HEK293 (cell line): ENCODE data around the gene RINL.

Experiments
- CTCF ChIA-PET: fragments of 350-600 bp; formaldehyde crosslinking; extraction: SDS; loops from one replicate; lab custom pipeline; 2021; ENCODE audit warnings: antibody characterized with exemption; lab: Yijun Ruan, JAX
- POLR2A ChIA-PET: fragments of 300-600 bp; formaldehyde crosslinking; extraction: SDS; loops from one replicate; lab custom pipeline; 2020; ENCODE audit warnings: antibody characterized with exemption, inconsistent platforms; lab: Yijun Ruan, JAX
- H3K27ac ChIP-seq: fragments of 200-500 bp; sonication (Bioruptor generic); 2 replicates; pipeline ENCODE4 v1.5.1; 2014; ENCODE audit warnings: low read depth, low read length, control low read depth, inconsistent platforms; ENCODE audit errors: extremely low read depth
- H3K36me3 ChIP-seq, 2 experiments: fragments of 200-500 bp in 1 of 2; sonication (Bioruptor generic) in 1 of 2; 1 replicate in 1 of 2; 2 replicates in 1 of 2; pipeline ENCODE4 v1.5.1; 2014 to 2017; ENCODE audit warnings: inconsistent platforms in 2 of 2, low read length in 2 of 2; ENCODE audit not compliant: control insufficient read depth in 2 of 2, insufficient read depth in 1 of 2
- H3K4me1 ChIP-seq: fragments of 200-500 bp; sonication (Bioruptor generic); 2 replicates; pipeline ENCODE4 v1.5.1; 2014; ENCODE audit warnings: mild to moderate bottlenecking, low read length, inconsistent platforms; ENCODE audit not compliant: control insufficient read depth, insufficient read depth
- H3K4me3 ChIP-seq: 2 replicates; pipeline ENCODE4 v1.5.1; 2011; ENCODE audit warnings: low read depth, mild to moderate bottlenecking, control low read depth, low read length, moderate library complexity
- H3K9me3 ChIP-seq: fragments of 200-500 bp; sonication (Bioruptor generic); 2 replicates; pipeline ENCODE4 v1.5.1; 2014; ENCODE audit warnings: low read depth, low read length, inconsistent platforms; ENCODE audit not compliant: control insufficient read depth, insufficient read depth
- GLIS2 ChIP-seq: fragments of 450-650 bp; formaldehyde crosslinking; IDR thresholded peaks from 2 replicates; pipeline ENCODE4 v1.5.1; 2016; ENCODE audit warnings: missing biosample characterization, missing genetic modification characterization
- SCRT2 ChIP-seq: fragments of 450-650 bp; formaldehyde crosslinking; IDR thresholded peaks from 2 replicates; pipeline ENCODE4 v1.5.1; 2016; ENCODE audit warnings: missing biosample characterization, missing genetic modification characterization
- ZNF548 ChIP-seq: fragments of 450-650 bp; formaldehyde crosslinking; IDR thresholded peaks from 2 replicates; pipeline ENCODE4 v1.5.1; 2016; ENCODE audit warnings: missing biosample characterization, missing genetic modification characterization
- TF ChIP-seq, protein P1 (sequence below): fragments of 450-650 bp; formaldehyde crosslinking; conservative IDR thresholded peaks from 2 replicates; pipeline ENCODE4 v1.5.1; 2016; ENCODE audit warnings: low read depth, missing biosample characterization, missing genetic modification characterization
- TF ChIP-seq, protein P2 (sequence below): fragments of 450-650 bp; formaldehyde crosslinking; IDR thresholded peaks from 2 replicates; pipeline ENCODE4 v1.5.1; 2016; ENCODE audit warnings: missing biosample characterization, missing genetic modification characterization
- TF ChIP-seq, protein P3 (sequence below): fragments of 450-650 bp; formaldehyde crosslinking; IDR thresholded peaks from 2 replicates; pipeline ENCODE4 v1.5.1; 2016; ENCODE audit warnings: missing biosample characterization, missing genetic modification characterization
- TF ChIP-seq, protein P4 (sequence below): fragments of 450-650 bp; formaldehyde crosslinking; IDR thresholded peaks from 2 replicates; pipeline ENCODE4 v1.5.1; 2016; ENCODE audit warnings: missing biosample characterization, missing genetic modification characterization
- TF ChIP-seq, protein P5 (sequence below): fragments of 450-650 bp; formaldehyde crosslinking; IDR thresholded peaks from 2 replicates; pipeline ENCODE4 v1.5.1; 2016; ENCODE audit warnings: missing biosample characterization, missing genetic modification characterization

The RINL gene

DNA sequence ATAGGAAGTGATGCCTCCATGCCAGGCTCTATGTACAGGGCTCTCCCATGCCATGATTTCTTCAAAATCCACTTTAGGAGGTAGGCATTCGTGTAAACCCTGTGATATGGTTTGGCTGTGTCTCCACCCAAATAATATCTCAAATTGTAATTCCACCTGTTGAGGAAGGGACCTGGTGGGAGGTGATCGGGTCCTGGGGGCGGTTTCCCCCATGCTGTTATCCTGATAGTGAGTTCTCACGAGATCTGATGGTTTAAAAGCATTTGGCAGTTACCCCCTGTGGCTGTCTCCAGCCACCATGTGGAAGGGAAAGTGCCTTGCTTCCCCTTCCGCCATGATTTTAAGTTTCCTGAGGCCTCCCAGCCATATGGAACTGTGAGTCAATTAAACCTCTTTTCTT lies 44.4 kb upstream of the RINL start:
- POLR2A ChIA-PET = no interaction called here
- TF ChIP-seq ZNF548 (no peak), SCRT2 (peak; percentile 84)
- TF ChIP-seq, protein P1, sequence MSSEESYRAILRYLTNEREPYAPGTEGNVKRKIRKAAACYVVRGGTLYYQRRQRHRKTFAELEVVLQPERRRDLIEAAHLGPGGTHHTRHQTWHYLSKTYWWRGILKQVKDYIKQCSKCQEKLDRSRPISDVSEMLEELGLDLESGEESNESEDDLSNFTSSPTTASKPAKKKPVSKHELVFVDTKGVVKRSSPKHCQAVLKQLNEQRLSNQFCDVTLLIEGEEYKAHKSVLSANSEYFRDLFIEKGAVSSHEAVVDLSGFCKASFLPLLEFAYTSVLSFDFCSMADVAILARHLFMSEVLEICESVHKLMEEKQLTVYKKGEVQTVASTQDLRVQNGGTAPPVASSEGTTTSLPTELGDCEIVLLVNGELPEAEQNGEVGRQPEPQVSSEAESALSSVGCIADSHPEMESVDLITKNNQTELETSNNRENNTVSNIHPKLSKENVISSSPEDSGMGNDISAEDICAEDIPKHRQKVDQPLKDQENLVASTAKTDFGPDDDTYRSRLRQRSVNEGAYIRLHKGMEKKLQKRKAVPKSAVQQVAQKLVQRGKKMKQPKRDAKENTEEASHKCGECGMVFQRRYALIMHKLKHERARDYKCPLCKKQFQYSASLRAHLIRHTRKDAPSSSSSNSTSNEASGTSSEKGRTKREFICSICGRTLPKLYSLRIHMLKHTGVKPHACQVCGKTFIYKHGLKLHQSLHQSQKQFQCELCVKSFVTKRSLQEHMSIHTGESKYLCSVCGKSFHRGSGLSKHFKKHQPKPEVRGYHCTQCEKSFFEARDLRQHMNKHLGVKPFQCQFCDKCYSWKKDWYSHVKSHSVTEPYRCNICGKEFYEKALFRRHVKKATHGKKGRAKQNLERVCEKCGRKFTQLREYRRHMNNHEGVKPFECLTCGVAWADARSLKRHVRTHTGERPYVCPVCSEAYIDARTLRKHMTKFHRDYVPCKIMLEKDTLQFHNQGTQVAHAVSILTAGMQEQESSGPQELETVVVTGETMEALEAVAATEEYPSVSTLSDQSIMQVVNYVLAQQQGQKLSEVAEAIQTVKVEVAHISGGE (tag by site-specific recombination) = no peak
- Histone ChIP-seq H3K27ac (peak overlapping the region; percentile 9; the same call in 1 of the 2 replicates), H3K4me1 (no peaks in the 10 kb centered on the region), H3K9me3 (no peaks in the 10 kb centered on the region), H3K4me3 (no peak overlapping the region), H3K36me3 (peaks cover 45 to 82% of the 10 kb centered on the region in 2 experiments)
- CTCF ChIA-PET = interaction anchor here (1.6 kb wide), 1 partner anchor 8 kb away, joined by 11 read pairs; the partner anchor contains the start of genes MRPS12 and SARS2

DNA sequence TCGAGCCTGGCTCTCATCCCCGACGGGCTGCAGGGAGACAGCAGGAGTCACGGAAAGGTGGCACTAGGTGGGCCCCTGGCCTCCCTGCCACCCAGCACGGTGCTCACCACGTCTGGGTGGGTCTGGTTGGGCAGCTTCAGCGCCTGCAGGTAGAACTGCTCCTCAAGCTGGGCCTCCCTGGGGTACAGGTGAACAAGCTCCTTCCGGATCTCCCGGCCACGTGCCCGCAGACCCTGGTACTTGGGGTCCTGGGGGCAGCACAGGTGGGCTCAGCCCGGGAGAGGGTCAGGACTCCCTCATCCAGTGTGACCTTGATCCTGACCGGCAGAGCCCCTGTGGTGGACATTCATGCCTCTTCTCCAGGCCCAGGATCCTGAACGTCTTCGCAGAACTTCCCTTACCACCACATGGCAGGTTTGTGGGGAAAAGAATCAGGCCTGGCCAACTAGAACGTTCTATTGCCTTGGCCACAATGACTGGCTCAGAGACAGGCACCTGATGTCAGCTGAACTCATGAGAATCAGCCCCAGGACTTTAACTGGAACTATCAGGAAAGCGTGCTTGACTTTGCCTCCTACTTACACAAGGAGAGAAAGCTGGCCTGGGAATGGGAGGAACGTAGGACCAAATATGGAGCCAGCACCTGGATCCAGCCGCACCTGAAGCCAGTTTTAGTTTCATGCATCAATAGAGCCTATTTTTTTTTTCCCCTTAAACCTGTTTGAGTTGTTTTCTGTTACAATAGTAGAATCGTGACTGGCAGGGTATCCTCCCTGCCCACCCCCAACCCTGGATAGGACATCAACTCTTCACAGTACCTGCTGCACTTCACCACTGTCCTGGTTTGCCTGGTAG lies 43.6 kb upstream of the RINL start:
- Histone ChIP-seq H3K4me3 (no peak overlapping the region), H3K4me1 (no peaks in the 10 kb centered on the region), H3K36me3 (peaks cover 45 to 74% of the 10 kb centered on the region in 2 experiments), H3K9me3 (no peaks in the 10 kb centered on the region), H3K27ac (0 out of 2 replicates have a peak overlapping the region, but pooled peaks have one; percentile 9)
- TF ChIP-seq, protein P2, sequence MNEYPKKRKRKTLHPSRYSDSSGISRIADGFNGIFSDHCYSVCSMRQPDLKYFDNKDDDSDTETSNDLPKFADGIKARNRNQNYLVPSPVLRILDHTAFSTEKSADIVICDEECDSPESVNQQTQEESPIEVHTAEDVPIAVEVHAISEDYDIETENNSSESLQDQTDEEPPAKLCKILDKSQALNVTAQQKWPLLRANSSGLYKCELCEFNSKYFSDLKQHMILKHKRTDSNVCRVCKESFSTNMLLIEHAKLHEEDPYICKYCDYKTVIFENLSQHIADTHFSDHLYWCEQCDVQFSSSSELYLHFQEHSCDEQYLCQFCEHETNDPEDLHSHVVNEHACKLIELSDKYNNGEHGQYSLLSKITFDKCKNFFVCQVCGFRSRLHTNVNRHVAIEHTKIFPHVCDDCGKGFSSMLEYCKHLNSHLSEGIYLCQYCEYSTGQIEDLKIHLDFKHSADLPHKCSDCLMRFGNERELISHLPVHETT (tag by site-specific recombination) = 0 out of 2 replicates have a peak, but pooled peaks have one; percentile 23
- TF ChIP-seq, protein P3, sequence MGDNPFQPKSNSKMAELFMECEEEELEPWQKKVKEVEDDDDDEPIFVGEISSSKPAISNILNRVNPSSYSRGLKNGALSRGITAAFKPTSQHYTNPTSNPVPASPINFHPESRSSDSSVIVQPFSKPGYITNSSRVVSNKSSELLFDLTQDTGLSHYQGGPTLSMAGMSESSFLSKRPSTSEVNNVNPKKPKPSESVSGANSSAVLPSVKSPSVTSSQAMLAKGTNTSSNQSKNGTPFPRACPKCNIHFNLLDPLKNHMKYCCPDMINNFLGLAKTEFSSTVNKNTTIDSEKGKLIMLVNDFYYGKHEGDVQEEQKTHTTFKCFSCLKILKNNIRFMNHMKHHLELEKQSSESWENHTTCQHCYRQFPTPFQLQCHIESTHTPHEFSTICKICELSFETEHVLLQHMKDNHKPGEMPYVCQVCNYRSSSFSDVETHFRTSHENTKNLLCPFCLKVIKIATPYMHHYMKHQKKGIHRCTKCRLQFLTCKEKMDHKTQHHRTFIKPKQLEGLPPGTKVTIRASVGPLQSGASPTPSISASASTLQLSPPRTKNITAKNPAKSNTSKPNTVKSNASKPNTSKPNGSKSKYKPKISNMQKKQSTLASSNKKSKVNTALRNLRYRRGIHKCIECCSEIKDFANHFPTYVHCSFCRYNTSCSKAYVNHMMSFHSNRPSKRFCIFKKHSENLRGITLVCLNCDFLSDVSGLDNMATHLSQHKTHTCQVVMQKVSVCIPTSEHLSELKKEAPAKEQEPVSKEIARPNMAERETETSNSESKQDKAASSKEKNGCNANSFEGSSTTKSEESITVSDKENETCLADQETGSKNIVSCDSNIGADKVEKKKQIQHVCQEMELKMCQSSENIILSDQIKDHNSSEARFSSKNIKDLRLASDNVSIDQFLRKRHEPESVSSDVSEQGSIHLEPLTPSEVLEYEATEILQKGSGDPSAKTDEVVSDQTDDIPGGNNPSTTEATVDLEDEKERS (tag by site-specific recombination) = peak; percentile 97
- TF ChIP-seq, protein P4, sequence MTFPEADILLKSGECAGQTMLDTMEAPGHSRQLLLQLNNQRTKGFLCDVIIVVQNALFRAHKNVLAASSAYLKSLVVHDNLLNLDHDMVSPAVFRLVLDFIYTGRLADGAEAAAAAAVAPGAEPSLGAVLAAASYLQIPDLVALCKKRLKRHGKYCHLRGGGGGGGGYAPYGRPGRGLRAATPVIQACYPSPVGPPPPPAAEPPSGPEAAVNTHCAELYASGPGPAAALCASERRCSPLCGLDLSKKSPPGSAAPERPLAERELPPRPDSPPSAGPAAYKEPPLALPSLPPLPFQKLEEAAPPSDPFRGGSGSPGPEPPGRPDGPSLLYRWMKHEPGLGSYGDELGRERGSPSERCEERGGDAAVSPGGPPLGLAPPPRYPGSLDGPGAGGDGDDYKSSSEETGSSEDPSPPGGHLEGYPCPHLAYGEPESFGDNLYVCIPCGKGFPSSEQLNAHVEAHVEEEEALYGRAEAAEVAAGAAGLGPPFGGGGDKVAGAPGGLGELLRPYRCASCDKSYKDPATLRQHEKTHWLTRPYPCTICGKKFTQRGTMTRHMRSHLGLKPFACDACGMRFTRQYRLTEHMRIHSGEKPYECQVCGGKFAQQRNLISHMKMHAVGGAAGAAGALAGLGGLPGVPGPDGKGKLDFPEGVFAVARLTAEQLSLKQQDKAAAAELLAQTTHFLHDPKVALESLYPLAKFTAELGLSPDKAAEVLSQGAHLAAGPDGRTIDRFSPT = 0 out of 2 replicates have a peak, but pooled peaks have one; percentile 27
- peak; percentile 65 for TF ChIP-seq GLIS2 (tag by site-specific recombination)
- TF ChIP-seq, protein P5, sequence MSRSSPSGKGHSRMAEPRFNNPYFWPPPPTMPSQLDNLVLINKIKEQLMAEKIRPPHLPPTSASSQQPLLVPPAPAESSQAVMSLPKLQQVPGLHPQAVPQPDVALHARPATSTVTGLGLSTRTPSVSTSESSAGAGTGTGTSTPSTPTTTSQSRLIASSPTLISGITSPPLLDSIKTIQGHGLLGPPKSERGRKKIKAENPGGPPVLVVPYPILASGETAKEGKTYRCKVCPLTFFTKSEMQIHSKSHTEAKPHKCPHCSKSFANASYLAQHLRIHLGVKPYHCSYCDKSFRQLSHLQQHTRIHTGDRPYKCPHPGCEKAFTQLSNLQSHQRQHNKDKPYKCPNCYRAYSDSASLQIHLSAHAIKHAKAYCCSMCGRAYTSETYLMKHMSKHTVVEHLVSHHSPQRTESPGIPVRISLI = no peak
- ChIA-PET CTCF (interaction anchor here (0.9 to 1.6 kb wide), 3 partner anchors 9 to 34 kb away, joined by 3 to 11 read pairs (median 5); partner anchors contain the start of genes MRPS12 and SARS2), POLR2A (interaction anchor here (0.6 to 1.3 kb wide), 2 partner anchors 9 to 519 kb away, joined by 4 to 6 read pairs; partner anchors contain the start of genes MRPS12 and SARS2)
